T-helper 1 cell (primary cell): ENCODE results near the gene FOXE3.

Experiments
- DNase-seq, 5 donors: peaks; one replicate each; pipeline ENCODE4 v3.0.0-alpha.2; 2012 to 2020
- total RNA-seq, 4 donors: gene quantifications; one replicate each; lab custom pipeline; 2026; lab: John Stamatoyannopoulos, UW

The FOXE3 gene
- 0 reads per million in 4 donors for total RNA-seq

DNA sequence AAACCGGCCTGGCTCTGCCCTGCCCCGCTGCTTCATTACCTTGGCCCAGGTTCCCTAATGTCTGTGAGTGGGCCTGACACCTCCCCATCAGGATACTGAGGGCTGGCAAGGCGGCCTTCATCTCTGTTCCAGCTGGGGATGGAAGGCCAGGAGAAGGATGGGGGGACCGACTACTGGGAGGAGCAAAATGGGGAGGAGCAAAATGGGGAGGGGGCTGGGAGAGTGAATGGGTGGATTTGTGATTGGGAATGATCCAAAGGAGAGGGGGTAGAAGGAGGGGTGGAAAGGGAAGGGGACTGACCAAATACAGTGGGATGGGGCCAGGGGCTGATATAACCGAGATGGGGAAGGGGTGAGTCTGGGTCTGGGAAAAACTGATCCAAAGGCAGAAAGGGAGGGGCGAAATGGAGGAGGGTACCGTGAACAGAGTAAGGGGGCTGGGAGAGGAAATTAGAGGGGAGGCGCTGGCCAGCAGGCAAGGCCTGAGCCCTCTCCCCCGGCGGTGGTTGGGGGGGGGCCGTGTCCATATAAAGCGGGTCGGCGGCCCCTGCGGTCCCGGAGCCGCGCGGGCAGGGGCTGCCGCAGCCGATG is at the start of gene FOXE3:
Gene FOXE3 (plus strand): TSS at position 558 of the 591 bp plus-strand sequence. CDS start 31 bp downstream, at position 589.
- DNase-seq, result no peak

DNA sequence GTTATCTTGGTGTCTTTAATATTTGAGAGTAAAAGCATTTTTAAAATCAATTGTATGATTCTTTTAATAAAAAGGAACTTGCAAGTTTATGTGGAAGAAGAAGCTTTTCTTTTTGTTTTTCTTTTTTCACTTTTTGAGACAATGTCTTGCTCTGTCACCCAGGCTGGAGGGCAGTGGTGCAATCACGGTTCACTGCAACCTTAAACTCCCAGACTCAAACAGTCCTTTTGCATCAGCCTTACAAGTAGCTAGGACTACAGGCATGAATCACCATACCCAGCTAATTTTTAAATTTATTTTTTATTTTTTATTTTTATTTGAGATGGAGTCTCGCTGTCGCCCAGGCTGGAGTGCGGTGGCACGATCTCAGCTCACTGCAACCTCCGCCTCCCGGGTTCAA is 48.4 kb upstream of the FOXE3 start:
- no peak for DNase-seq

DNA sequence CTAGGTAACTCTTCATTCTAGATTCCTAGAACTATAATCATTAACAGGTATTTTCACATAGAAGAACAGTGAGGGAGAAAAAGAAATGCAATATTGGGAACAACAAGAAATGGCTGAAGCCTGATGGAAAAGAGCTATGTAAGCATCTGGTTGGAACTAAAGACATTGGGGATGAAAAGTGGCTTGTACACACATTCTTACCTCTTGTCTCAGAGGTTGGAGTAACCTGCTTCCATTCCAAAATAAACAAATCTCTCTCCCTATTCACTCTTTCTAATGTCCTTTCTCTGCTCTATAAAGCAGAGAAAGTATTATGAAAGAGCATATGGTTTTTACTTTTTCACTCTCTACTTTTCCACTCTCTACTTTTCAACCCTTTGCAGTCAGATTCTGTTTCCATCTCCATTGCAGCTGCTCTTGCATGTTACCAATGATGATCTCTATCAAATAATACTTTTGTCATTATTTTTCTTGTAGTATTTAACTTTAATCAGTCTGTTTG is 45.0 kb upstream of the FOXE3 start:
- DNase-seq, result no peak

DNA sequence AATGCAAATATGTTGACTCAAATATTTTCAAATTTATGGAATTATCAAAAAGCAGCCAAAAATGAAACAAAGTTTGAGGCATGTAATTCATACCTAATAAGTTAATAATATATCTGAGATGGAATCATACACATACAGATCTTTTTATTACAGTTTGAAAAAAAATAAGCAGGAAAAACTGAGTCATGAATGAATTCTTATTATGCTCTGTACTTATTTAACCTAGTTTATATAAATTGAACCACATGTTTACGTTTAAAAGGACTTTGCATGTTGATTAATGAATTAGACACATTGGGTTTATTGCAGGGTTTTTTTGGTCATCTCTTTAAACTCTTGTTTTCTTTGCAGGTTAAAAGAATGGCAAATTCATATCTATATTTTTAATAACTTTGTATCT is 41.6 kb upstream of the FOXE3 start:
- DNase-seq, result no peak

- DNase-seq, result no peak
Observed at GRCh38 chr1:47378147-47378546, 37.9 kb upstream of the FOXE3 start.

DNA sequence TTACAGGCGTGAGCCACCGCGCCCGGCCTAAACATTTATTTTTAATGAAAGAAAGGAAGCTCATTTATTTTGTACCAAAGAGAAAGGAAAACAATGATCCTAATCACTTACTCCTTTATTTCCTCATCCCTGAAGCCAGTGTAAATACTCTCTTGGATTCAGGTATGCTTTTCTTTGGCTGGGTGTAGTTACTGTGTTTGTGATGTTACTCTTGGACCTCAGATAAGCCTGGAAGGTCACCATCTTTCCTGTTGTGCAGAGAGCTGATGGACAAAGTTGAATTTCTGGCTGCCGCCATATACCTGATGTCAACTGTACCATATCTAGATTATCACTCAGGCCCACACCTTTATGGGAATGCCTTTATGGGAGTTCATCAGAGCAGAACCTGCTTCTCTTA is 35.4 kb upstream of the FOXE3 start:
- no peak for DNase-seq

GRCh38 chr1:47382399-47382983 is 33.6 kb upstream of the FOXE3 start:
- no peak for DNase-seq

- DNase-seq, result no peak
Observed at GRCh38 chr1:47384083-47384482, 32.0 kb upstream of the FOXE3 start.

- no peak for DNase-seq
Observed at GRCh38 chr1:47385020-47385419, 31.1 kb upstream of the FOXE3 start.

GRCh38 chr1:47386268-47386667 is 29.8 kb upstream of the FOXE3 start:
- DNase-seq, result no peak

- no peak for DNase-seq
Observed at GRCh38 chr1:47388030-47388890, 27.8 kb upstream of the FOXE3 start.

- DNase-seq, result peak in 1 of 5 donors; percentile 35
Observed at GRCh38 chr1:47388891-47389238, 27.2 kb upstream of the FOXE3 start.

- no peak for DNase-seq
Observed at GRCh38 chr1:47389731-47390130, 26.4 kb upstream of the FOXE3 start.

DNA sequence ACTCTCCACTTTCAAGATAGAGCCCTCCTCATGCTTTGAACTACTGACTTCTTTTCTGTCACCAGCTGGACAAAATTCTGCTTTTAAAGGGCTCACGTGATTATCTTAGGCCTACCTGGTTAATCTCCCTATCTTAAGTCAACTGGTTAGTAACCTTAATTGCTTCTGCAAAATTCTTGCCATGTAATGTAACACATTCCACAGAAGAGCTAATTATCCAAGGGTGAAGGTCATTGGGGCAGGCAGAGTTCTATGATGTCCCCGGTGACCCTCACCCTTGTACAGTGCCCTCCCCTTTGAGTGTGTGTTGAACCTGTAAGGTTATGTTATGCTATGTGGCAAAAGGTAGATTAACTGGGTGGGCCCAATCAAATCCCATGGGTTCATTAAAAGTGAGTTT is 25.2 kb upstream of the FOXE3 start:
- DNase-seq, result no peak

GRCh38 chr1:47393141-47393540 is 22.9 kb upstream of the FOXE3 start:
- no peak for DNase-seq

DNA sequence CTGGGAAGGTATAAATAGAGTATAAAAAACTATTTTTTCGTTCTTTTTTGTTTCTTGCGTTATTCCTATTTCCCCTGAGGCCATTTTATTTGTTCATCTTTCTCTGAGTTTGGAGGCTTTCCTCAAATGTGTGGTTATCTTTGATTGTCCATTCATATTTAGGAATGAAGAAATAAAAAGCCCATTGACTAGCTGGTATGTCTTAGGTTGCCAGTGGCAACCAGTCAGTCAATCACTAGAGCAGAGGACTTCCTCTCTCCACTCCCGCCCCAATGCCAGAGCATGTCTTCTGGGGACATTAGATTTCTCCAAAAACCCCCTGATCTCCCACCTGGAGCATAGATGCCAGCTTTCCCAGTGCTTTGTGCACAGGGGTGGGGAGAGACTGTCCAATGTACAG is 20.7 kb upstream of the FOXE3 start:
- no peak for DNase-seq

GRCh38 chr1:47396671-47397196 is 19.4 kb upstream of the FOXE3 start:
- DNase-seq, result no peak

GRCh38 chr1:47399138-47399845 is 16.8 kb upstream of the FOXE3 start:
- DNase-seq, result no peak

GRCh38 chr1:47399846-47400155 is 16.3 kb upstream of the FOXE3 start:
- DNase-seq, result no peak

DNA sequence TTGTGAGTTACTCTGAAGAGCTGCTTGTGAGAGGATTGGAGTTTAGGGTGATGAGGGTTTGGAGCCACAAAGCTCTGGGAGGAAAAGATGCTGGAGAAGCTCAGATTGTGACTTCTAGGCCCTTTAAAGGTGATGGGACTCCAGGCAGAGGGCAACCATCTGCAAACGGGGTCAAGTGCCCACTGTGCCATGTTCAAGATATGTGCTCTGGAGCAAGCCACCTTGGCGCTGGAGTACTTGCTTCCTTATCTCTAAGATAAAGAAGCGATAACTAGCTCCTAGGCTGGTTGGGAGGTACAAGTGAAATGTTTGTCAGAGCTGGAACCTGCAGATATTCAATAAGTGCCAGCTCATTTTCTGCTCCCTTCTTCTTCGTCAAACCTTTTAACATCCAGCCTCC is 14.3 kb upstream of the FOXE3 start:
- no peak for DNase-seq

DNA sequence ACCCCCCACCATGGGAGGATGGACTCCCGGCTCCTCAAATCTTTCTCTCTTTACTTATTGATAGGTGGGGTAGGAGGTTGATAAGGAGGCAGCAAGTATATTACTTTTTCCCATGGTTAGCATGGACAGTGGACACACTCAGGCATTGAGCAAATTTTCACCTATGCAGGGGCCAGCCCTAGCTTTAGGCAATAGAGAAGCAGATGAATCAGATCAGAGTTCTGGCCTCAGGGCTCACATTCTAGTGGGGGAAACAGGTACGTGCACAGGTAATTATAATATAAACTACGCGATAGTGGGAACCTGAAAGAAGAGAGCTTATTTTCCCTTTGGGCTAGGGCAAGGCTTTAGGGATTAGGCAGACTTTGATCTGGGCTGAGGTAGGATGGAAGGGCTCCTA is 13.5 kb upstream of the FOXE3 start:
- DNase-seq, result no peak

- DNase-seq, result no peak
Observed at GRCh38 chr1:47403321-47403910, 12.7 kb upstream of the FOXE3 start.

DNA sequence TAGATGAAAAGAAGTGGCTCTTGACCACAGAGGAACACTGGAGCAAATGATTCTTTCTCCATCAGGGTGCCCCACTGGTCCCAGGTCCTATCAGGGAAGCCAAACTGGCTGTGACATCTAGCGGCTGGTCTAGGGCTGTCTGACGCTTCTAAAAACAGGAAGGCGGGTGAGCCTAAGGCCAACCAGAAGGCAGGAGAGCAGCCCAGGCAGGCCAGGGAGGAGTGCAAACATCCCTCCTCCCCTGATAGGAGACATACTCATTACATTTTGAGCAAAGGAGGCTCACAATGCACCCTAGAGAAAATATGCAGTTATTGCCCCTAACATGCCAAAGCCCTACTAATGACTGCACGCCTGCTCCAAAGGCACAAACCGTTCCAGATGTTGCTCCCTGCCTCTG is 10.4 kb upstream of the FOXE3 start:
- DNase-seq, result no peak
